ENCODE results near the gene CASKIN2.

CASKIN2 gene

GRCh38 chr17:75498726-75499213 is 16.6 kb downstream of the CASKIN2 start:
- H3K9me3 ChIP-seq (ENCODE audit: control insufficient read depth in 1 of 2, low read length in 2 of 2) = no peaks in the 10 kb centered on the region
- H3K4me1 ChIP-seq (ENCODE audit: control insufficient read depth in 1 of 2, insufficient read depth in 2 of 2, low read length in 2 of 2) = no peaks in the 10 kb centered on the region
- no peak overlapping the region for H3K4me3 ChIP-seq (ENCODE audit: low read depth in 1 of 2, low read length in 2 of 2)
- H3K27ac ChIP-seq (ENCODE audit: low read depth, low read length) = no peak overlapping the region
- peaks cover 21 to 67% of the 10 kb centered on the region in 2 donors for H3K36me3 ChIP-seq (ENCODE audit: control insufficient read depth in 1 of 2, insufficient read depth in 2 of 2, low read length in 2 of 2)
- no peaks in the 10 kb centered on the region for H3K27me3 ChIP-seq (ENCODE audit: control insufficient read depth in 1 of 2, insufficient read depth in 2 of 2, low read length in 2 of 2)
- H3K9ac ChIP-seq (ENCODE audit: low read depth in 1 of 2, low read length in 2 of 2) = no peak overlapping the region

GRCh38 chr17:75498039-75498725 is 17.2 kb downstream of the CASKIN2 start:
- Histone ChIP-seq H3K9ac (ENCODE audit: low read depth in 1 of 2, low read length in 2 of 2) (no peak overlapping the region), H3K27ac (ENCODE audit: low read depth, low read length) (no peak overlapping the region), H3K4me3 (ENCODE audit: low read depth in 1 of 2, low read length in 2 of 2) (no peak overlapping the region), H3K9me3 (ENCODE audit: control insufficient read depth in 1 of 2, low read length in 2 of 2) (no peaks in the 10 kb centered on the region), H3K36me3 (ENCODE audit: control insufficient read depth in 1 of 2, insufficient read depth in 2 of 2, low read length in 2 of 2) (peaks cover 23 to 69% of the 10 kb centered on the region in 2 donors), H3K27me3 (ENCODE audit: control insufficient read depth in 1 of 2, insufficient read depth in 2 of 2, low read length in 2 of 2) (no peaks in the 10 kb centered on the region), H3K4me1 (ENCODE audit: control insufficient read depth in 1 of 2, insufficient read depth in 2 of 2, low read length in 2 of 2) (no peaks in the 10 kb centered on the region)

- Histone ChIP-seq H3K27ac (ENCODE audit: low read depth, low read length) (no peak overlapping the region), H3K36me3 (ENCODE audit: control insufficient read depth in 1 of 2, insufficient read depth in 2 of 2, low read length in 2 of 2) (peaks cover 25 to 86% of the 10 kb centered on the region in 2 donors), H3K9me3 (ENCODE audit: control insufficient read depth in 1 of 2, low read length in 2 of 2) (no peaks in the 10 kb centered on the region), H3K27me3 (ENCODE audit: control insufficient read depth in 1 of 2, insufficient read depth in 2 of 2, low read length in 2 of 2) (no peaks in the 10 kb centered on the region), H3K4me1 (ENCODE audit: control insufficient read depth in 1 of 2, insufficient read depth in 2 of 2, low read length in 2 of 2) (peaks cover under 1 to 1% of the 10 kb centered on the region in 2 donors), H3K9ac (ENCODE audit: low read depth in 1 of 2, low read length in 2 of 2) (no peak overlapping the region), H3K4me3 (ENCODE audit: low read depth in 1 of 2, low read length in 2 of 2) (no peak overlapping the region)
Observed at GRCh38 chr17:75496005-75496404, 19.3 kb downstream of the CASKIN2 start.

- Histone ChIP-seq H3K36me3 (ENCODE audit: control insufficient read depth in 1 of 2, insufficient read depth in 2 of 2, low read length in 2 of 2) (peaks cover 25 to 76% of the 10 kb centered on the region in 2 donors), H3K4me3 (ENCODE audit: low read depth in 1 of 2, low read length in 2 of 2) (no peak overlapping the region), H3K9me3 (ENCODE audit: control insufficient read depth in 1 of 2, low read length in 2 of 2) (no peaks in the 10 kb centered on the region), H3K4me1 (ENCODE audit: control insufficient read depth in 1 of 2, insufficient read depth in 2 of 2, low read length in 2 of 2) (peaks cover 13 to 16% of the 10 kb centered on the region in 2 donors), H3K27me3 (ENCODE audit: control insufficient read depth in 1 of 2, insufficient read depth in 2 of 2, low read length in 2 of 2) (no peaks in the 10 kb centered on the region), H3K9ac (ENCODE audit: low read depth in 1 of 2, low read length in 2 of 2) (no peak overlapping the region), H3K27ac (ENCODE audit: low read depth, low read length) (no peak overlapping the region)
Observed at GRCh38 chr17:75494326-75494877, 20.9 kb downstream of the CASKIN2 start.

- Histone ChIP-seq H3K4me1 (ENCODE audit: control insufficient read depth in 1 of 2, insufficient read depth in 2 of 2, low read length in 2 of 2) (peaks cover 19 to 20% of the 10 kb centered on the region in 2 donors), H3K9ac (ENCODE audit: low read depth in 1 of 2, low read length in 2 of 2) (no peak overlapping the region), H3K27ac (ENCODE audit: low read depth, low read length) (no peak overlapping the region), H3K27me3 (ENCODE audit: control insufficient read depth in 1 of 2, insufficient read depth in 2 of 2, low read length in 2 of 2) (no peaks in the 10 kb centered on the region), H3K9me3 (ENCODE audit: control insufficient read depth in 1 of 2, low read length in 2 of 2) (no peaks in the 10 kb centered on the region), H3K4me3 (ENCODE audit: low read depth in 1 of 2, low read length in 2 of 2) (no peak overlapping the region), H3K36me3 (ENCODE audit: control insufficient read depth in 1 of 2, insufficient read depth in 2 of 2, low read length in 2 of 2) (peaks cover 25 to 68% of the 10 kb centered on the region in 2 donors)
Observed at GRCh38 chr17:75493476-75494129, 21.7 kb downstream of the CASKIN2 start.

- Histone ChIP-seq H3K36me3 (ENCODE audit: control insufficient read depth in 1 of 2, insufficient read depth in 2 of 2, low read length in 2 of 2) (peaks cover 25 to 63% of the 10 kb centered on the region in 2 donors), H3K9ac (ENCODE audit: low read depth in 1 of 2, low read length in 2 of 2) (no peak overlapping the region), H3K4me3 (ENCODE audit: low read depth in 1 of 2, low read length in 2 of 2) (no peak overlapping the region), H3K27me3 (ENCODE audit: control insufficient read depth in 1 of 2, insufficient read depth in 2 of 2, low read length in 2 of 2) (no peaks in the 10 kb centered on the region), H3K27ac (ENCODE audit: low read depth, low read length) (no peak overlapping the region), H3K9me3 (ENCODE audit: control insufficient read depth in 1 of 2, low read length in 2 of 2) (no peaks in the 10 kb centered on the region), H3K4me1 (ENCODE audit: control insufficient read depth in 1 of 2, insufficient read depth in 2 of 2, low read length in 2 of 2) (peaks cover 22 to 23% of the 10 kb centered on the region in 2 donors)
Observed at GRCh38 chr17:75492555-75493168, 22.7 kb downstream of the CASKIN2 start.

- H3K27me3 ChIP-seq (ENCODE audit: control insufficient read depth in 1 of 2, insufficient read depth in 2 of 2, low read length in 2 of 2) = no peaks in the 10 kb centered on the region
- no peak overlapping the region for H3K27ac ChIP-seq (ENCODE audit: low read depth, low read length)
- H3K4me3 ChIP-seq (ENCODE audit: low read depth in 1 of 2, low read length in 2 of 2) = no peak overlapping the region
- H3K36me3 ChIP-seq (ENCODE audit: control insufficient read depth in 1 of 2, insufficient read depth in 2 of 2, low read length in 2 of 2) = peaks cover 25 to 58% of the 10 kb centered on the region in 2 donors
- peaks cover 30 to 32% of the 10 kb centered on the region in 2 donors for H3K4me1 ChIP-seq (ENCODE audit: control insufficient read depth in 1 of 2, insufficient read depth in 2 of 2, low read length in 2 of 2)
- no peaks in the 10 kb centered on the region for H3K9me3 ChIP-seq (ENCODE audit: control insufficient read depth in 1 of 2, low read length in 2 of 2)
- H3K9ac ChIP-seq (ENCODE audit: low read depth in 1 of 2, low read length in 2 of 2) = no peak overlapping the region
Observed at GRCh38 chr17:75491680-75492079, 23.7 kb downstream of the CASKIN2 start.

- Histone ChIP-seq H3K27me3 (ENCODE audit: control insufficient read depth in 1 of 2, insufficient read depth in 2 of 2, low read length in 2 of 2) (no peaks in the 10 kb centered on the region), H3K4me1 (ENCODE audit: control insufficient read depth in 1 of 2, insufficient read depth in 2 of 2, low read length in 2 of 2) (peaks cover 30 to 33% of the 10 kb centered on the region in 2 donors), H3K27ac (ENCODE audit: low read depth, low read length) (no peak overlapping the region), H3K9me3 (ENCODE audit: control insufficient read depth in 1 of 2, low read length in 2 of 2) (no peaks in the 10 kb centered on the region), H3K9ac (ENCODE audit: low read depth in 1 of 2, low read length in 2 of 2) (peak overlapping the region in 1 of 2 donors; percentile 52), H3K4me3 (ENCODE audit: low read depth in 1 of 2, low read length in 2 of 2) (no peak overlapping the region), H3K36me3 (ENCODE audit: control insufficient read depth in 1 of 2, insufficient read depth in 2 of 2, low read length in 2 of 2) (peaks cover 22 to 59% of the 10 kb centered on the region in 2 donors)
Observed at GRCh38 chr17:75490953-75491649, 24.2 kb downstream of the CASKIN2 start.

- no peak overlapping the region for H3K4me3 ChIP-seq (ENCODE audit: low read depth in 1 of 2, low read length in 2 of 2)
- peaks cover 15 to 50% of the 10 kb centered on the region in 2 donors for H3K36me3 ChIP-seq (ENCODE audit: control insufficient read depth in 1 of 2, insufficient read depth in 2 of 2, low read length in 2 of 2)
- H3K9ac ChIP-seq (ENCODE audit: low read depth in 1 of 2, low read length in 2 of 2) = peak overlapping the region; percentile 52 to 55
- no peaks in the 10 kb centered on the region for H3K9me3 ChIP-seq (ENCODE audit: control insufficient read depth in 1 of 2, low read length in 2 of 2)
- H3K27ac ChIP-seq (ENCODE audit: low read depth, low read length) = no peak overlapping the region
- no peaks in the 10 kb centered on the region for H3K27me3 ChIP-seq (ENCODE audit: control insufficient read depth in 1 of 2, insufficient read depth in 2 of 2, low read length in 2 of 2)
- peaks cover 30 to 33% of the 10 kb centered on the region in 2 donors for H3K4me1 ChIP-seq (ENCODE audit: control insufficient read depth in 1 of 2, insufficient read depth in 2 of 2, low read length in 2 of 2)
Observed at GRCh38 chr17:75490173-75490743, 25.1 kb downstream of the CASKIN2 start.
